Hepatic stellate cell (primary cell): ENCODE results near the gene IRX5.

Source experiments
- DNase-seq: peaks from one replicate; pipeline ENCODE4 v3.0.0; 2011; ENCODE audit warnings: low spot score

IRX5 gene

DNA sequence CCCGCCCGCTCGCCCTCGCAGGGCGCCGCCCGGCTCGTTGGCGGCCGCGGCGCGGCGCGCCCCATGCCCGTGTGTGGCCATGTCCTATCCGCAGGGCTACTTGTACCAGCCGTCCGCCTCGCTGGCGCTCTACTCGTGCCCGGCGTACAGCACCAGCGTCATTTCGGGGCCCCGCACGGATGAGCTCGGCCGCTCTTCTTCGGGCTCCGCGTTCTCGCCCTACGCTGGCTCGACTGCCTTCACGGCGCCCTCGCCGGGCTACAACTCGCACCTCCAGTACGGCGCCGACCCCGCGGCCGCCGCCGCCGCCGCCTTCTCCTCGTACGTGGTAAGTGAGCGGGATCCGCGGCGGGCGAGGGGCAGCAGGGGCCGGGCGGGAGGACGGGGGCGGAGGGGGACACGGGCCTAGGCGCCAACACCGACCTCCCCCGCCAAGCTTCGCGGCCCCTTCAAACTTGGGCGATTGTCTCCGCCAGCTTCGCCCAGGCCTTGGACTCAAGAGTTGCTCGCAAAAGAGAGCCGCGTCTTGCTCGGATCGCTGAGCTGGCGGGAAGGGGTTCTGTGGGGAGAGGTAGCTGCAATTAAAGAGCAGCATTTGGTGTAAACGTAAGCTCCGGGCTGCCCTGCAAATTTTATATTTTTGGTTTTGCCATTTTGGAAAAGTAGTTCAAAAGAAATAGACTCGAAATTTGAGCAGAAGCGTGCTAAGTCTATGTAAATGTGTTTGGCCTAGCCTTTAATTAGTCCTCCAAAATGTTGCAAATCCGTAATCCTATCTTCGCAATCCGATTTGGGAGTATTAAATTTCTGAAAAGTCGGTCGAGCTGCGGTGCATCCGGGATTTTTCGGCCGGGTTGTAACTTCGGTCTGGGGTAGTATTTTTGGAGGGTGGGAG, 702 bp downstream of the IRX5 start:
- DNase-seq = no peak

DNA sequence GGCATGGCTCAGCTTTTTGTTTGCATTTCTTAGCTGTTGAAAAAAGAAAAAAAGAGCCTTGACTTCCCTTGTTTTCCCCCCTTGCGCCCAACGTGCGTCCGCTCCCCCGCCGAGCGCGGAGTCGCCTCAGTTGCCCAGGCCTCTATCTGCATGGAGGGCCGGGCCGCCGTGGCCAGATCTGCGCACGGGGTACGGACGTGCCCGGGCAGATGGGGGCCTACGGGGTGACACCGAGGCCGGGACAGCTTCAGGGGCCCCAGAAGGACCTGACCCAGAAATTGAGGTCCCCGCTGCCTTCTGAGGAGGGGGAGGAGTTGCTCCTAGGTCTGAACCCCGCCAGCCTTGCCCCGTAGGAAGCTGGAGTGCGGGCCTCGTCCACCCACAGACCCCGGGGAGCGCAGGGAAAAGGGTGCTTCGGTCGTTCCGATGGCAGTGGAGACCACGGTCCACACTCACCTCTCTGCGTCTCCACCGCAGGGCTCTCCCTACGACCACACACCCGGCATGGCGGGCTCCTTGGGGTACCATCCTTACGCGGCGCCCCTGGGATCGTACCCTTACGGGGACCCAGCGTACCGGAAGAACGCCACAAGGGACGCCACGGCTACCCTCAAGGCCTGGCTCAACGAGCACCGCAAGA, 1.5 kb downstream of the IRX5 start:
- no peak for DNase-seq

DNA sequence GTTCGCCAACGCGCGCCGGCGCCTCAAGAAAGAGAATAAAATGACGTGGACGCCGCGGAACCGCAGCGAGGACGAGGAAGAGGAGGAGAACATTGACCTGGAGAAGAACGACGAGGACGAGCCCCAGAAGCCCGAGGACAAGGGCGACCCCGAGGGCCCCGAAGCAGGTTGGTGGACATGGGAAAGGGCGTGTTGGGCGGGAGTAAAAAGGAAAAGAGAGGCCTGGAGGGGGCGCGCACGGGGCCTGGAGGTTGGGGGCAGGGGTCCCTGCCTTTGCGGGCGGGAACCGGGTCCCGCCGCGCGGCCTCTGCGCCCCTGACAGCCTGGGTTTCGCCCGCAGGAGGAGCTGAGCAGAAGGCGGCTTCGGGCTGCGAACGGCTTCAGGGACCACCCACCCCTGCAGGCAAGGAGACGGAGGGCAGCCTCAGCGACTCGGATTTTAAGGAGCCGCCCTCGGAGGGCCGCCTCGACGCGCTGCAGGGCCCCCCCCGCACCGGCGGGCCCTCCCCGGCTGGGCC, 2.1 kb downstream of the IRX5 start:
- no peak for DNase-seq

DNA sequence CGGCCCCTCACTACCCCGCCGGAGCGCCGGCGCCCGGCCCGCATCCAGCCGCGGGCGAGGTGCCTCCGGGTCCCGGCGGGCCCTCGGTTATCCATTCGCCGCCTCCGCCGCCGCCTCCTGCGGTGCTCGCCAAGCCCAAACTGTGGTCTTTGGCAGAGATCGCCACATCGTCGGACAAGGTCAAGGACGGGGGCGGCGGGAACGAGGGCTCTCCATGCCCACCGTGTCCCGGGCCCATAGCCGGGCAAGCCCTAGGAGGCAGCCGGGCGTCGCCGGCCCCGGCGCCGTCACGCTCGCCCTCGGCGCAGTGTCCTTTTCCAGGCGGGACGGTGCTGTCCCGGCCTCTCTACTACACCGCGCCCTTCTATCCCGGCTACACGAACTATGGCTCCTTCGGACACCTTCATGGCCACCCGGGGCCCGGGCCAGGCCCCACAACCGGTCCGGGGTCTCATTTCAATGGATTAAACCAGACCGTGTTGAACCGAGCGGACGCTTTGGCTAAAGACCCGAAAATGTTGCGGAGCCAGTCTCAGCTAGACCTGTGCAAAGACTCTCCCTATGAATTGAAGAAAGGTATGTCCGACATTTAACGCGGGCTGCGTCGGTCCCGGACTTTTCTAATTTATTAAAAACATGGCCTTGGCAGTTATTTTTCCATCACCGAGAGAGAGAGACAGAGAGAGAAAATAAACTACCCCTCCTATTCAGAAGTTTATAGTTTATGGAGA, 2.8 kb downstream of the IRX5 start:
- DNase-seq = no peak

DNA sequence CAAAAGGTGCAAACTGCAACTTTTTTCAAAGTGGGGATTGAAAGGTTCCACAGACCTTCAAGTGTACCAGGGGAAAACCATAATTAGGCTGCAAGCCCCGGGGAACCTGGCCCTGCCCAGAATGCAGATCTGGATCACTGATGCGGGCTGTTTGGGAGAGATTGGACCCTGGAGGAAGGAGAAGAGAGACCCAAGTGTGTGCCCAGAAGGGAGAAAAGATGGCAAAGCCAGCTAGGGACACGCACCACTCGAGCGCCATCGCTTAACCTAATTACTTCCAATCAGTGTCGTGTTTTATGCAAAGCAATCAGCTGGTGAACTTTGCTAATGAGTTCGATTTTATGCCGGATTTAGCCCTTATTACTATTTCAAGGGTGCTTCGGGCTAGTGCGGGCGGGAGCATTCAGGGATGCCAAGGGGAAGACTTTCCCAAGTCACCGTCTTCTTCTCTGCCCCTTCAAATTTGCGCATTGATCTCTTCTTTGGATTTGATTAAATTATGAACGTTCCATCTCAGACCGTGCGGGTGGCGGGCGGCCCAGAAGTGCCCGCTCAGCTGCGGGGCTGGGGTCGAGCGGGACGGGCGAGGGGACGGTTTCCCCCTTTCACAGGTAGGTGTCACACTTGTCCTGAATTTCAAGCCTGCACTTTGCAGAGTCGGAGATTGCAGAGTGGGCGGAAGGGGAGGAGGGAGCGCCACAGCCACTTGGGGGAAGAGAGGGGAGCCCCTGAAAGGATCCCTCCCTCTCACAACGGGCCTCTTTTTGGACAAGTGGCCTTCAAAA, 4.0 kb downstream of the IRX5 start:
- no peak for DNase-seq

DNA sequence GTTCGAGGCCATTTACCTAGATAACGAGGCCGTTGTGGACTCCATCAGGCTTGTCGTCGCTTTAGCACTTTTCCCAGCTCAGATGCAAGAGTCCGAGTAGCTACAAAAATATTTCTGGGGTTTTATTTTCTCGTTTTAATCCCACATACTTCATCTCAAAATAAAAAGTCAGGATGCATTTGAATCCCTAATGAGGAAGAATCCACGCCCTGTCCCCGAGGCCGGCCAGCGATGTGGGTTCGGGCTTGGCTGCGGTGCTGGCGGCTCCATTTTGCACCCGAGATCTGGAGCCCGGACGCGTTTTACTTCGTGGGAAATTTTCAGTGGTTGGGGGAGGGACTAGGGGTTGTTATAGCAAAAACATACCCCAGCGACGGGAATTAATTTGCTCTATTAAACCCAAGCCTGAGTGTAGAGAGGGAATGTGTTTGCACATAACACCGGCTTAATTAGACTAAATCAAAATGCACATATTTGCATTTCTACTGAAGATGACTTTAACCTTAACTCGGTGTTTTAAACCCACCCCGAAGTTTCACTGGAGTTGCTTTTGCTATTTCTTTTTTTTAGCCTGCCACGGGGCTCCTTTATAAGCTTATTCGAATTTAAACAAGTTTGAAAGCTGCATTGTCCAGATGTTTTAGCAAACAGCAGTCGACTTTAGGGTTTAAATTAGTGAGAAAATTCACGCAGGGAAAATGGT, 4.8 kb downstream of the IRX5 start:
- no peak for DNase-seq

DNA sequence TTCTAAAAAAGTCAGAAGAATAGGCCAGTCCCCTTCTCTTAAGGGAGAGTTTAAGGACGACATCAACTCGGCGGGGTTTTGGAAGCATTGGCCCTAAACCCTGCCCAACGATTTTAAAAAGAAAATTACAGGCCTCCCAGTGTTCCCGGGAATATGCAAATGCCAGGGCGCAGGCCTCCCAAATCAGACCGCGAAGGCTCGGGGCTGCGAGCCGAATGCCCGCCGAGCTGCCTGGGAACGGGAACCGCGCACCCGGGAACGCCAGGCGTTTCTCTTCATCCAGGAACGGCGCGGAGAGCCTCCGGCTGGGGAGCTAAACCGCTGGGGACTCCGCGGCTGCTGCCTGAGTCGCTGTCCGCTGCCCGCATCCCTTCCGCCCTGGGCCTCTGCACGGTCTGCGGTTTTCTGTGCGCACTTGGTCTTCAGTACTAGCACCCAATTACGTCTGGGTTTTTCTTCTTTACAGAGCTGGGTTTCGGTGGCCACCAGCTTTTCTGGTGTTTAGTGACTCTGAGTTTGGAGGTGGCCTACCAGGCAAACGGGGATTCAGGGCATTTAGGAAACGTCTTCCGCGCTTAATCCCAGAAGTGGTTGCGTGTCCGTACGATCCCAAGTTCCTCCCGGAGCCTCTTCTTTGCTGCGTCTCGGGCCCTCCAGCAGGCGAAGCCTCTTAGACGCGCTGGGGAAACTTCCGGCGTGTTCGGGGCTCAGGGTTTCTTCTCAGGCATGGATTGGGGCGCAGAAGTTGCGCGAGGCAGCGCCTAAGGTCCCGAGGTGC, 5.7 kb downstream of the IRX5 start:
- peak; percentile 61 for DNase-seq

DNA sequence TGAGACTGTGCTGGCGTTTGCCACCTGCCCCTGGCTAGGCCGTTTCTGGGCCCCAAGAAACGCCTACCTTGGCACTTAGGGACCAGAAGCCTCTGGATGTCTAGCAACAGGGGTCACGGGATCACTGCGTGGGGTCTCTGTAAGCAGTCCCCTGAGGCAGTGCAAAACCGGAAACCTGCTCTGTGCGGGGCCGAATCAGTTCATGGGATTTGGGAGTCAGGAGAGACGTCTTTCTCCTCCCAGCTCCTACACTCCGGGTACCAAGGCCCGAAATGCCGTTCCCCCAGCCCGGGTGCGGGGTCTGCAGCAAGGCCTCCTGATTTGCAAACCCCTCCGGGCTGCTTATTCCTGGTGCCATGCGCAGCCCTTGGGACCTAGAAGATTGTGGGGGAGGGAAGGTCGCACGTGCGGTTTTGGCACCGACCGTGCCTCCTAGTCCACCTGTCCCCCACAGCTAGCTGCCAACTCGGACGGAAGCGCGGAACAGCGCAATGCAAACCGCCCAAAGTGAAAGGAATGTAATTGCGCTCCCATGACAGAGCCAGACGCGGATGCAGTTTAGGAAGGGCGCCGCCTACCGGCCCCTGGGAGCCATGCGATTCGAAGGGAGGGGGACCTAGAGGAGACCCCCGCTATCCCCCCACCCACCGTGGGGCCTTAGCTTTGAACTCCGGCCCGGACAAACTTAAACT, 6.5 kb downstream of the IRX5 start:
- peak; percentile 56 for DNase-seq

DNA sequence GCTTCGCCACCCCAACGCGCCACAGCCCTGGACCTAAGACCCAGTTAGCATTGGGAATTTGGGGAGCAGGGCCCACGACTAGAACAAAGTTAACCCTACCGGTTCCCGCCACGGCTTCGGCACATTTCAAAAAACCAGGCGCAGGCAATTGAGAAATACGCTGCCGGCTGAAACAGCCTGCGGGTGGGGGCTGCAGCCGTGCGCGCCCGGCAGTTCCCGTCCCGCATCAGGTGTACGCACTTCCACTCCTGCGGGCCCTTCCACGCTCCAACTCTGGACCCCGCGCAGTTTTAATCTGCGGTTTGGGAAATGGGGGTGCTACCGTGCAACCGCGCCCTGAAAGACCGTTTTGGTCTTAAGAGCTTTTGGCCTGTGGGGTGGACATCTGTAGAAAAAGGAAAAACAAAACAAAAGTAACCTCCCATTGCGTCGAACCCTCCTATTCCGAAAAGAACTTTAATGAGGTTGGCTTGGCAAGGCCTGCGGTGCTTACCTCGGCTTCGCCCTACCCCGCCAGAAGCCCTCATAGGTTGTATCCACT, 7.1 kb downstream of the IRX5 start:
- no peak for DNase-seq

DNA sequence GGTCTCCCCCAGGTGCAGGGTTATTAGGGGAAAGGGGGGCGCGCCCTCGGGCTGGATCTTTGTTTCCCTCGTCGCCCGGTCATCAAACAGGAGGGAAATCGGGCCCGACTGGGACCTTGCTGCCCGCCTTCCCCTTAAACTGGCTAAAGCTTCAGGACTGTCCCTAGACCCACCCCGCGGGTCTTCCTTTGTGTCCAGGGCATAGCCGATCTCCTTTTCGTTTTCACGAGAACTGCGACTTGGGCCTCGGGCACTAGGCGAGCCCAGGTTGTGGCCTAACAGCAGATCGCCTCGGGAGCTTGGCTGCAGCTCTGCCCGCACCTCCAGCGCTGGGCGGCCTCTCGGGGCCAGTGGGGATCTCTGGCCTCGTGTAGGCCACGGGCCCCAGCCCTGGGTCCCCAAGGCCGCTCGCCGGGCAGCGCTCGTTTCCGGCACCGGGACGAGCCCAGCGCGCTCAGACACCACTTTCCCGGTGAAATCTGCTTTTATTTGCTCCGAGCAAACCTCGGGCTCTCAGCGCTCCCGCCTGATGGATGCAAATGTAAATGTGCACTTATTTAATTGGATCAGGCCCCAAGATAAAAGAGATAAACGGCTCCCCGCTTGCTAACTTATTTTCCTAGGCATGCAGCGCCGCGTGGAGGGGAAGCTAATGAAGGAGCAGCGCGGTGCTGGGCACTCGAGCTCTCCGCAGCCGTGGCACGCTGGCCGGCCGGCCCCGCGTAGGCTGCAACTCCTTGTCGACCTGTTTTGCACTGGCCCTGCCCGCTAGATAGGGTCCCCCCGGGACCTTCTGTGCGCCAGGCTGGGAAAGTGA, 7.8 kb downstream of the IRX5 start:
- no peak for DNase-seq

DNA sequence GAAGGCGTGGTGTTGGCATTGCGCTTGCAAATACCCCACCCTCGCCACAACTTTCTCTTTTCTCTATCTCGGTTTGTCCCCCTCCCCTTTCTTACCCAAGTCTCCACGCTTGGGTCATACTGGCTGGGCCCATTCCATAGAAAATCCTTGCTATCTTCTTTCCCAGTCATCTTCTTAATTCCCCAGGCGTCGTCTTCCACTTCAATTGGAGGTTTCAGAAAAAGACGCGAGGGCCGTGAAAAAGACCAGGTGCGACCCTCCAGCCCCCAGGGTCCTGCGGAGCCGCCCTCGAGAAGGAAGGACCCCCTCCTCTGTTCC, 8.3 kb downstream of the IRX5 start:
- DNase-seq = no peak

DNA sequence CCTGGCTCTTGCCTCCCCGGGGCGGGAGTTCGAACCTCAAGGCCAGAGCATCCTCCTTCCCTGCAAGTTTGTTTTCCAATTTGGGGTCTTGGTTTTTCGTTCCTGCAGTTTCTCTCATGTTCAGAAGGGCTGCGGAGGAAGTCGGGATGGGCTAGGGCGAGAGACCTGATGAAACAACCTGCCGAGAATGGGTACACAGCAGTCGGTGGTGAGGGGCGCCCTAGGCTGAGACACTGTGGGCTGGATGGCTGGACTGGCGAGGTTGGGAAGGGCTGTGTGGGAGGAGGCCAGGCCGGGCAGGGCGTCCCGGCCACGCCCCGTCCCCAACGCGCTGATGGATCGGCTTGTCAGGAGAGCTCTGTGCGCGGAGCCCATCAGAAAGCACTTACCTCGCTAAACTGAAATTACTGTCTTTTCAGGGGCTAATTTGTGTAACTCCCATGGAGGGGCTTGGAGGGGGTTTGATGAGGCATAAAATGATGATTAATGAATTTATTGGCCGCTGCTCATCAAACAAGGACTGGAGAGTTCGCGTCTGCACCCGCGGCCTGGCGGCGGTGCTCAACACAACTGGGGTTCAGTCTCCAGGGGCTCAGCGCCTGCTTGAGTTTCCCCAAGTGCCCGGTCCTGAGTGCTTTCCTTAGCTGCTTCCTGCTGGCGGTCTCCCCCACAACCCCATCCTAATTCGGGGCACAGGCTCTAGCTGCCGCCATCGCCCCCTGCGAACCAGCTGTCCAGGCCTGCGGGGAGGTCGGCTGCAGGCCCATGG, 9.0 kb downstream of the IRX5 start:
- DNase-seq = no peak

DNA sequence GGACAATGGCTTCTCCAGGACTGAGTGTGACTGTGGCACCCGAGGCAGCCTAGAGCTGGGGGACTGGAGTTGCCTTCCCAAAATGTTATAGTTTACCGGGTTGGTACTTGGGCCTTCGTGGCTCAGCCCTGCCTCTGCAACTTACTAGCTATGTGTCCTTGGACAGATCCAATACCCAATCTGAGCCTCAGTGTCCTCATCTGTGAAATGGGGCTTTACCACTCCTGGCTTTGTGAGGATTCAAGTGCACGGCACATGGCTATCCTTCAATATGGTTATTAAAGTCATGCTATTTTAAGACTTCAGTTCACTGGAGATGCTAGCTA, 9.6 kb downstream of the IRX5 start:
- no peak for DNase-seq

DNA sequence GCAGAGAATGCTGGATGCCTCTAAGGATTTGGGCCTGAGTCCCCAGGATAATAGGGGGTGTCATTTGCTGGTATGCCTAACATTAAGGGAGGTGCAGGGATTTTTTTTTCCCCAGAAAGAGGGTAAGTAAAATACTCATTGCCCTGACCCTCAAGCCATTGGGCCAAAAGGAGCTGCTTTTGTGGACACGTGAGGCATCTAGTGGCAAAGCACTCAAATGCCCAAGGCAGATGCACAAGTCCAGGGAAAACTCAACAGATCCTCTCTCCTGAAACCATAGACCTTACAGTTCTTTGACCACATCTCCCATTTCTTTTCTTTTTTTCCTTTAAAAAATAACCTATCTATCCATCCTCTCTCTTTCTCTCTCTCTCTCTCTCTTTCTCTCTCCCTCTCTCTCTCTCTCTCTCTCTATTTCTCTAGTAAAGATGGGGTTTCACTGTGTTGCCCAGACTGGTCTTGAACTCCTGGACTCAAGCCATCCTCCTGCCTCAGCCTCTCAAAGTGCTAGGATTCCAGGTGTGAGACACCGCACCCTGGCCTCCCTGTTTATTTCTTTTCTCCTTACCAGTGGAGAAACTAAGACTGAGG, 11.8 kb downstream of the IRX5 start:
- no peak for DNase-seq

DNA sequence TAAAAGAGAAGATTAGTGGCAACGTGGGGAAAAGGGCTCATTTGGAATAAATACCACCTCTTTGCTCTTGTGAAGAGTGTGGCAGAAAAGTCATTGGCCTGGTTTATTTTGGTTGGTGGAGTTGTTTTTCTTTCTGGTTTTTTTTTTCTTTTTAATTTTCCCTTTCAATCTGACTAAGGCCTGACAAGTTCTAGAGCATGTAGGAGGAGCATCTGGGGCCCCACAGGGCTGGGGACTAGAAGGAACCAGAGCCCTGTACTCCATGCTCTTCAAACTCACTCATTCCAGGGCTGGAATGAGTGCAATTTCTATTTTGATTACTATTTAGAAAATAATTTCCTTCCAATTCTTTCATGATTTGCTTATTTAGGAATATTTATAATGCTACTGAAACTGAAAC, 13.3 kb downstream of the IRX5 start:
- DNase-seq = no peak

DNA sequence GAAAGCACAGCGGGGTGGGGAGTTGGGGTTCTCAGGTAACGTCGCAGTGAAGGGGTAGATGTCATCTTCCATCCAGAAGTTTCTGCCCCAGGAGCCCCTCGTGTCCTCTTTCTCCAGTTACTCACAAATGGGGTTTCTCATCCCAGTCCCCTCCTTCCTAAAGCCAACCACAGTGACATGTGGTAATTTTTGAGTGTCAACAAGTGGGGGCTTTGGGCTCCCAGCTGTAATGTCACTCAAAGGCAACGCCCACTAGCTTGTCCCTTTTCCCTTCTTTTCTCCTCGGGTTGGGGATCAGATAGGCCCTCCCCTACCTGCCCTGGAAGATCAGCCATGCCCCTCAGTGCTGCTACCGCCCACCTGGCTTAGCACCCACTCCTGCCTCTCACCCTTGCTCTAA, 14.4 kb downstream of the IRX5 start:
- DNase-seq = no peak

DNA sequence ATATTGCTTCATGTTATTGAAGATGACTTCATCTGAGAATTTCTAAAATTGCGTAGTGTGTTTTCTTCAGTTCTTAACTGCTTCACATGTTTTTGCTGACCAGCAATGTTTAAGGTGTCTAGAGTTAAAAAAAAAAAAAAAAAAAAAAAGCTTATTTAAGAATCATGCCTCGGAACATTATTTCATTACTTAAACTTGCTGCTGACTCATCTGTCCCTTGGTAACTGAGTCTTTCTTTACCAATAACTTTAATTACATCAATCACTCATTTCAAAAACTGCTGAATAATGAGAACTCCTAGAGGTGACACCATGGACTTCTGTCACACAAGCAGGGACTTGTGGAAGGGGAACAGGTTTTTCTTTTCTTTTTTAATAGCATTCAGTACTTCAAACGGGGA, 16.2 kb downstream of the IRX5 start:
- no peak for DNase-seq

DNA sequence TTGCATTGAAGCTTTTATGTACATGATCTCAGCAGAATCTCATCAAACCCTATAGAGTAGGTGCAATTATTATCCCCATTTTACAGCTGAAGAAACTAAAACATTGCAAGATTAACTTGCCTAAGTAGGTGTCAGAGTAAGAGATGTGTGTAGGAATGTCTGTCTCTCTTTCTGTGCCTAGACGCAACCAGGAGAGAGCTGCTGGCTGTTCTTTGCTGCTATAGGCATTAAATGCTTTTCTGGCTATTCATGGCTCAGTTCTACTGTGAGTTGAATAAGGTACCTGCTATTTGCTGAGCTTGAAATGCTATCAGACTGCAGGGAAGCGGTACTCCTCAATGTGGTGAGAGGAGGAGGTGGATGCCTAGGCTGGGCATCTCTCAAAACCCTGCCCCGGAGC, 17.0 kb downstream of the IRX5 start:
- DNase-seq = no peak
